ENCODE results near the gene HSPB1. TPM values are rescaled to one million over a fixed set of nuclear protein-coding genes. Genes with fewer than 3 reads are reported as not detected.

The HSPB1 gene
- total RNA-seq, 2 donors from 2014 or later, result 42.5 to 78.1 TPM

Other genes with a start within 250 kb of the HSPB1 start
- gene SRRM3, start 100.8 kb upstream of the HSPB1 start, total RNA-seq, result not detected
- gene YWHAG, start 56.3 kb downstream of the HSPB1 start, total RNA-seq, result 100 to 1,000 TPM; 103 to 143 TPM
- under 1 TPM; 0.61 to 0.62 TPM for gene SSC4D, start 107.0 kb downstream of the HSPB1 start, total RNA-seq
- 10 to 100 TPM in 1 of 2 donors, 1 to 10 TPM in 1; 7.9 to 19.2 TPM for gene ZP3, start 122.3 kb downstream of the HSPB1 start, total RNA-seq
- gene DTX2, start 159.0 kb downstream of the HSPB1 start, total RNA-seq, result 10 to 100 TPM; 22.3 to 28.5 TPM
- gene UPK3B, start 207.9 kb downstream of the HSPB1 start, total RNA-seq, result 1 to 10 TPM in 1 of 2 donors, under 1 TPM in 1; 0.68 to 1.6 TPM
- under 1 TPM in 1 of 2 donors, not detected in 1; 0.10 TPM for gene SPDYE16, start 240.6 kb downstream of the HSPB1 start, total RNA-seq

All from activated naive CD4-positive, alpha-beta T cell treated with anti-CD3 and anti-CD28 coated beads, Interleukin-2, amount 50 U/mL, for 72 hours (primary cell).